ENCODE results near the gene SUPV3L1. TPM values are rescaled to one million over a fixed set of nuclear protein-coding genes. Genes with fewer than 3 reads are reported as not detected.
A peak's percentile ranks its signal among the peaks of the same experiment; 100 is the strongest.

SUPV3L1 gene
- total RNA-seq, 1 experiment from 2014 or later, result 47.8 TPM

GRCh38 chr10:69224862-69225657 lies 45.0 kb downstream of the SUPV3L1 start:
- no TSS peak for BruUV-seq (replicated peaks)
- H3K4me1 Mint-ChIP-seq (ENCODE audit: low read depth, unreplicated experiment), result peaks cover 49% of the 10 kb centered on the region
- peaks cover 94% of the 10 kb centered on the region for H3K36me3 Mint-ChIP-seq (ENCODE audit: insufficient read depth, unreplicated experiment)
- H3K27me3 Mint-ChIP-seq (ENCODE audit: unreplicated experiment), result no peaks in the 10 kb centered on the region
- intact Hi-C loops (cut with micrococcal nuclease; ENCODE audit: unreplicated experiment), result no loop called here
- CTCF ChIA-PET, result no interaction called here
- DNase-seq, result no peak
- TF ChIP-seq, protein P1, sequence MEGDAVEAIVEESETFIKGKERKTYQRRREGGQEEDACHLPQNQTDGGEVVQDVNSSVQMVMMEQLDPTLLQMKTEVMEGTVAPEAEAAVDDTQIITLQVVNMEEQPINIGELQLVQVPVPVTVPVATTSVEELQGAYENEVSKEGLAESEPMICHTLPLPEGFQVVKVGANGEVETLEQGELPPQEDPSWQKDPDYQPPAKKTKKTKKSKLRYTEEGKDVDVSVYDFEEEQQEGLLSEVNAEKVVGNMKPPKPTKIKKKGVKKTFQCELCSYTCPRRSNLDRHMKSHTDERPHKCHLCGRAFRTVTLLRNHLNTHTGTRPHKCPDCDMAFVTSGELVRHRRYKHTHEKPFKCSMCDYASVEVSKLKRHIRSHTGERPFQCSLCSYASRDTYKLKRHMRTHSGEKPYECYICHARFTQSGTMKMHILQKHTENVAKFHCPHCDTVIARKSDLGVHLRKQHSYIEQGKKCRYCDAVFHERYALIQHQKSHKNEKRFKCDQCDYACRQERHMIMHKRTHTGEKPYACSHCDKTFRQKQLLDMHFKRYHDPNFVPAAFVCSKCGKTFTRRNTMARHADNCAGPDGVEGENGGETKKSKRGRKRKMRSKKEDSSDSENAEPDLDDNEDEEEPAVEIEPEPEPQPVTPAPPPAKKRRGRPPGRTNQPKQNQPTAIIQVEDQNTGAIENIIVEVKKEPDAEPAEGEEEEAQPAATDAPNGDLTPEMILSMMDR (IDR thresholded peaks at IDR 0.05; ENCODE audit: unreplicated experiment), result no peak
- no peaks in the 10 kb centered on the region for H3K9me3 Mint-ChIP-seq (ENCODE audit: low read depth, unreplicated experiment)
- H3K27ac Mint-ChIP-seq (ENCODE audit: unreplicated experiment), result peak overlapping the region; percentile 67
- H3K4me3 Mint-ChIP-seq (ENCODE audit: low read depth, unreplicated experiment), result peak overlapping the region; percentile 67

GRCh38 chr10:69225681-69226080 lies 45.6 kb downstream of the SUPV3L1 start:
- Mint-ChIP-seq H3K36me3 (ENCODE audit: insufficient read depth, unreplicated experiment) (peaks cover 94% of the 10 kb centered on the region), H3K9me3 (ENCODE audit: low read depth, unreplicated experiment) (no peaks in the 10 kb centered on the region), H3K27me3 (ENCODE audit: unreplicated experiment) (no peaks in the 10 kb centered on the region), H3K4me1 (ENCODE audit: low read depth, unreplicated experiment) (peaks cover 52% of the 10 kb centered on the region), H3K27ac (ENCODE audit: unreplicated experiment) (no peak overlapping the region), H3K4me3 (ENCODE audit: low read depth, unreplicated experiment) (peak overlapping the region; percentile 67)
- TF ChIP-seq, protein P1 (IDR thresholded peaks at IDR 0.05; ENCODE audit: unreplicated experiment), result no peak
- CTCF ChIA-PET, result interaction anchor here (0.6 kb wide), 1 partner anchor 13 kb away, joined by 4 read pairs; no protein-coding TSS in a partner anchor
- no TSS peak for BruUV-seq (replicated peaks)
- no peak for DNase-seq
- intact Hi-C loops (cut with micrococcal nuclease; ENCODE audit: unreplicated experiment), result no loop called here

DNA sequence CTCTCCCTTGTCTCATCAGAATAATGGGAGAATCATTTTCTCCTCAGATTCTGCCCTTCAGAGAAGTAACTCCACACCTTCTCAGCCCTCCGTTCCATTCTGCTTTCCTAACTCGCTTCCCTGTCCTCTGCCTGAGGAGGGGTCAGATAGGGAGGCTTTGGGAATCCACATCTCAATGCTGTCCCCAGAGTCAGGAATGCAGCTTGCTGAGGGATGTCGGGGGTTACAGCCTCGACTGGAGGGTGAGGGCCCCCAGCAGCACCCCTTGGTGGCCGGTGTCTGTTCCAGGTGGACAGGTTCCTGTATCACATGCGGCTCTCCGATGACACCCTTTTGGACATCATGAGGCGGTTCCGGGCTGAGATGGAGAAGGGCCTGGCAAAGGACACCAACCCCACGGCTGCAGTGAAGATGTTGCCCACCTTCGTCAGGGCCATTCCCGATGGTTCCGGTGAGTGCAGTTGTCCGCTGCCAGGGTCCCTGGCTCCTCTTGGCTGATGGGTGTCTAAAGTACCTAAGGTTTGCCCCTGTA lies 47.0 kb downstream of the SUPV3L1 start:
- CTCF ChIA-PET, result no interaction called here
- Mint-ChIP-seq H3K4me3 (ENCODE audit: low read depth, unreplicated experiment) (no peak overlapping the region), H3K27ac (ENCODE audit: unreplicated experiment) (peak overlapping the region; percentile 34), H3K27me3 (ENCODE audit: unreplicated experiment) (no peaks in the 10 kb centered on the region), H3K36me3 (ENCODE audit: insufficient read depth, unreplicated experiment) (peaks cover 93% of the 10 kb centered on the region), H3K4me1 (ENCODE audit: low read depth, unreplicated experiment) (peaks cover 62% of the 10 kb centered on the region), H3K9me3 (ENCODE audit: low read depth, unreplicated experiment) (no peaks in the 10 kb centered on the region)
- no TSS peak for BruUV-seq (replicated peaks)
- TF ChIP-seq, protein P1 (IDR thresholded peaks at IDR 0.05; ENCODE audit: unreplicated experiment), result no peak
- intact Hi-C loops (cut with micrococcal nuclease; ENCODE audit: unreplicated experiment), result no loop called here
- no peak for DNase-seq

GRCh38 chr10:69228151-69228550 lies 48.1 kb downstream of the SUPV3L1 start:
- BruUV-seq (replicated peaks), result no TSS peak
- peaks cover 74% of the 10 kb centered on the region for H3K4me1 Mint-ChIP-seq (ENCODE audit: low read depth, unreplicated experiment)
- TF ChIP-seq, protein P1 (IDR thresholded peaks at IDR 0.05; ENCODE audit: unreplicated experiment), result no peak
- no peak overlapping the region for H3K4me3 Mint-ChIP-seq (ENCODE audit: low read depth, unreplicated experiment)
- peaks cover 93% of the 10 kb centered on the region for H3K36me3 Mint-ChIP-seq (ENCODE audit: insufficient read depth, unreplicated experiment)
- intact Hi-C loops (cut with micrococcal nuclease; ENCODE audit: unreplicated experiment), result no loop called here
- CTCF ChIA-PET, result interaction anchor here (1.2 kb wide), 1 partner anchor 180 kb away, joined by 3 read pairs; no protein-coding TSS in a partner anchor
- no peaks in the 10 kb centered on the region for H3K9me3 Mint-ChIP-seq (ENCODE audit: low read depth, unreplicated experiment)
- H3K27me3 Mint-ChIP-seq (ENCODE audit: unreplicated experiment), result no peaks in the 10 kb centered on the region
- peak overlapping the region; percentile 37 for H3K27ac Mint-ChIP-seq (ENCODE audit: unreplicated experiment)
- no peak for DNase-seq

Data from Calu3 (cell line).